Measurements from ENCODE around the gene NRL.

DNA sequence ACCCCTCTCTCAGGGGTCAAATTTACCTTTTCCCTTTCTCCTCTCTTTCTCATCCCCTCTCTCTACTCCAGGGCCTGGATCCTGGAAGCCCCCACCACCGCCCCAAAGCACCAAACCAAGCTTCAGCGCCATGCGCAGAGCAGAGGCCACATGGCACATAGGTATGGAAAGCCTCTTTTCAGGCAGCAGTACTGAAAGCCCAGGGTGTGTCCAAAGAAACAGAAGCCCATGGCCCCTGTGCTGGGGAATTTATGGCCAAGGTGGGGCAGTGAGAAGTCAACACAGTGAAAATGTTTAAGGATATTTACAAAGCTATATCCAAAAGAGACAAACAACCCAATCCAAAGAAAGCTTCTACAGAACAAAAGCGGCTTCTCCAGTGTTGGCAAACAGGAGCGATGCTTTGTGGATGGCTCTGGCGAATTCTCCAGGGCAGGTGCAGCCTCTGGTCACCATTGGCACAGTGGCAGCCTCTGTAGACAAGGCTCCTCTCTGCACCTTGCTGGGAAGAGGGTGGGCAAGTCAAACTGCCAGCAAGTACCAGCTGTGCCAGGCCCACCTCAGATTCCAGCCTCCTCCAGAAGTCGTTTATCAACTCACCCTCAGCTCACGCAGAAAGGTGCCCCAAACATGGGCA lies 48.1 kb downstream of the NRL start:
- TF ChIP-seq, protein P1, sequence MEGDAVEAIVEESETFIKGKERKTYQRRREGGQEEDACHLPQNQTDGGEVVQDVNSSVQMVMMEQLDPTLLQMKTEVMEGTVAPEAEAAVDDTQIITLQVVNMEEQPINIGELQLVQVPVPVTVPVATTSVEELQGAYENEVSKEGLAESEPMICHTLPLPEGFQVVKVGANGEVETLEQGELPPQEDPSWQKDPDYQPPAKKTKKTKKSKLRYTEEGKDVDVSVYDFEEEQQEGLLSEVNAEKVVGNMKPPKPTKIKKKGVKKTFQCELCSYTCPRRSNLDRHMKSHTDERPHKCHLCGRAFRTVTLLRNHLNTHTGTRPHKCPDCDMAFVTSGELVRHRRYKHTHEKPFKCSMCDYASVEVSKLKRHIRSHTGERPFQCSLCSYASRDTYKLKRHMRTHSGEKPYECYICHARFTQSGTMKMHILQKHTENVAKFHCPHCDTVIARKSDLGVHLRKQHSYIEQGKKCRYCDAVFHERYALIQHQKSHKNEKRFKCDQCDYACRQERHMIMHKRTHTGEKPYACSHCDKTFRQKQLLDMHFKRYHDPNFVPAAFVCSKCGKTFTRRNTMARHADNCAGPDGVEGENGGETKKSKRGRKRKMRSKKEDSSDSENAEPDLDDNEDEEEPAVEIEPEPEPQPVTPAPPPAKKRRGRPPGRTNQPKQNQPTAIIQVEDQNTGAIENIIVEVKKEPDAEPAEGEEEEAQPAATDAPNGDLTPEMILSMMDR (IDR thresholded peaks at IDR 0.05) = no peak
- no peak for TF ChIP-seq ZFX (IDR thresholded peaks at IDR 0.05; ENCODE audit: borderline replicate concordance)

Measured in 22Rv1 (cell line).